ENCODE results near the gene RBM44.
A peak's percentile ranks its signal among the peaks of the same experiment; 100 is the strongest.
"Not testable (repeated sequence)": the region's sequence is repeated elsewhere in the genome, so short reads cannot be mapped to it uniquely, and the experiment has no call there.

The RBM44 gene

GRCh38 chr2:237798236-237799059 is at the start of gene RBM44:
Gene RBM44, plus strand, starts transcription at chr2:237798779. Its CDS starts 14,831 bp downstream, at chr2:237813610.
- no peak for DNase-seq (ENCODE audit: low read depth in 1 of 2, low spot score in 1 of 2)

GRCh38 chr2:237749002-237749401 is 49.6 kb upstream of the RBM44 start:
- DNase-seq (ENCODE audit: low read depth in 1 of 2, low spot score in 1 of 2) = no peak

- no peak for DNase-seq (ENCODE audit: low read depth in 1 of 2, low spot score in 1 of 2)
These were observed 48.6 kb upstream of the RBM44 start for GRCh38 chr2:237749961-237750360.

GRCh38 chr2:237750441-237750840 is 48.1 kb upstream of the RBM44 start:
- DNase-seq (ENCODE audit: low read depth in 1 of 2, low spot score in 1 of 2) = not testable (repeated sequence)

- no peak for DNase-seq (ENCODE audit: low read depth in 1 of 2, low spot score in 1 of 2)
These were observed 45.8 kb upstream of the RBM44 start for GRCh38 chr2:237752761-237753165.

- no peak for DNase-seq (ENCODE audit: low read depth in 1 of 2, low spot score in 1 of 2)
These were observed 44.4 kb upstream of the RBM44 start for GRCh38 chr2:237754182-237754581.

- no peak for DNase-seq (ENCODE audit: low read depth in 1 of 2, low spot score in 1 of 2)
These were observed 43.8 kb upstream of the RBM44 start for GRCh38 chr2:237754626-237755248.

GRCh38 chr2:237757616-237758015 is 41.0 kb upstream of the RBM44 start:
- DNase-seq (ENCODE audit: low read depth in 1 of 2, low spot score in 1 of 2) = no peak

GRCh38 chr2:237758185-237758584 is 40.4 kb upstream of the RBM44 start:
- no peak for DNase-seq (ENCODE audit: low read depth in 1 of 2, low spot score in 1 of 2)

GRCh38 chr2:237759176-237759575 is 39.4 kb upstream of the RBM44 start:
- no peak for DNase-seq (ENCODE audit: low read depth in 1 of 2, low spot score in 1 of 2)

- no peak for DNase-seq (ENCODE audit: low read depth in 1 of 2, low spot score in 1 of 2)
These were observed 37.8 kb upstream of the RBM44 start for GRCh38 chr2:237760506-237761502.

- DNase-seq (ENCODE audit: low read depth in 1 of 2, low spot score in 1 of 2) = not testable (repeated sequence)
These were observed 36.0 kb upstream of the RBM44 start for GRCh38 chr2:237762291-237763182.

GRCh38 chr2:237763812-237764211 is 34.8 kb upstream of the RBM44 start:
- no peak for DNase-seq (ENCODE audit: low read depth in 1 of 2, low spot score in 1 of 2)

- DNase-seq (ENCODE audit: low read depth in 1 of 2, low spot score in 1 of 2) = not testable (repeated sequence)
These were observed 33.5 kb upstream of the RBM44 start for GRCh38 chr2:237765122-237765521.

- DNase-seq (ENCODE audit: low read depth in 1 of 2, low spot score in 1 of 2) = no peak
These were observed 32.7 kb upstream of the RBM44 start for GRCh38 chr2:237765875-237766274.

GRCh38 chr2:237766340-237766739 is 32.2 kb upstream of the RBM44 start:
- DNase-seq (ENCODE audit: low read depth in 1 of 2, low spot score in 1 of 2) = no peak

GRCh38 chr2:237772513-237772912 is 26.1 kb upstream of the RBM44 start:
- no peak for DNase-seq (ENCODE audit: low read depth in 1 of 2, low spot score in 1 of 2)

- no peak for DNase-seq (ENCODE audit: low read depth in 1 of 2, low spot score in 1 of 2)
These were observed 24.8 kb upstream of the RBM44 start for GRCh38 chr2:237773826-237774225.

GRCh38 chr2:237774811-237775553 is 23.6 kb upstream of the RBM44 start:
- DNase-seq (ENCODE audit: low read depth in 1 of 2, low spot score in 1 of 2) = peak in 1 of 2 donors; percentile 8

GRCh38 chr2:237779521-237779920 is 19.1 kb upstream of the RBM44 start:
- DNase-seq (ENCODE audit: low read depth in 1 of 2, low spot score in 1 of 2) = no peak
